GM12878 (cell line): ENCODE results near the gene MT1E. TPM values are rescaled to one million over a fixed set of nuclear protein-coding genes. Genes with fewer than 3 reads are reported as not detected.

Source experiments
- CHD1 ChIP-seq: IDR thresholded peaks from 2 replicates; pipeline ENCODE4 v1.6.1; 2012; ENCODE audit warnings: low read depth, low read length, improper control_type of control experiment
- CTCF ChIP-seq, 3 experiments: IDR thresholded peaks in 2 of 3; conservative IDR thresholded peaks in 1 of 3; 2 replicates each; pipeline ENCODE4 v1.5.1; 2011; ENCODE audit warnings: low read depth in 3 of 3, low read length in 3 of 3, mild to moderate bottlenecking in 3 of 3, control low read depth in 2 of 3, moderate library complexity in 2 of 3, inconsistent platforms in 1 of 3, mixed read lengths in 1 of 3; ENCODE audit not compliant: control insufficient read depth in 2 of 3, insufficient read depth in 1 of 3; ENCODE audit errors: extremely low read depth in 1 of 3
- E2F4 ChIP-seq: IDR thresholded peaks from 2 replicates; pipeline ENCODE4 v1.6.1; 2012; ENCODE audit warnings: low read depth, low read length, improper control_type of control experiment
- GATAD2B ChIP-seq: fragments of 450-650 bp; conservative IDR thresholded peaks from 2 replicates; pipeline ENCODE4 v1.6.1; 2017; ENCODE audit warnings: low read depth, mild to moderate bottlenecking, moderate library complexity
- HDAC6 ChIP-seq: fragments of 200-600 bp; sonication (generic); IDR thresholded peaks from one replicate; pipeline ENCODE4 v1.8.0; 2017; ENCODE audit warnings: antibody characterized with exemption; ENCODE audit not compliant: unreplicated experiment
- IKZF1 ChIP-seq: fragments of 450-650 bp; conservative IDR thresholded peaks from 2 replicates; pipeline ENCODE4 v1.6.1; 2017; ENCODE audit warnings: antibody characterized with exemption, mild to moderate bottlenecking
- IRF4 ChIP-seq: IDR thresholded peaks from 2 replicates; pipeline ENCODE4 v1.6.1; 2011; ENCODE audit warnings: low read depth, low read length
- PAX5 ChIP-seq: IDR thresholded peaks from 2 replicates; pipeline ENCODE4 v1.6.1; 2011; ENCODE audit warnings: low read depth, low read length, borderline replicate concordance
- PBX3 ChIP-seq: IDR thresholded peaks from 2 replicates; pipeline ENCODE4 v1.6.1; 2011; ENCODE audit warnings: mild to moderate bottlenecking, low read depth, low read length, moderate library complexity; ENCODE audit not compliant: insufficient replicate concordance
- PKNOX1 ChIP-seq: fragments of 450-650 bp; IDR thresholded peaks from 2 replicates; pipeline ENCODE4 v1.6.1; 2016; ENCODE audit warnings: mild to moderate bottlenecking
- POLR2AphosphoS5 ChIP-seq: IDR thresholded peaks from 2 replicates; pipeline ENCODE4 v1.6.1; 2011; ENCODE audit warnings: mild to moderate bottlenecking, low read length, inconsistent platforms
- RAD51 ChIP-seq: fragments of 450-650 bp; IDR thresholded peaks from 2 replicates; pipeline ENCODE4 v1.6.1; 2016; ENCODE audit warnings: moderate library complexity, mild to moderate bottlenecking, inconsistent platforms
- RB1 ChIP-seq: fragments of 450-650 bp; formaldehyde crosslinking; IDR thresholded peaks from 2 replicates; pipeline ENCODE4 v1.6.1; 2017; ENCODE audit warnings: mild to moderate bottlenecking, borderline replicate concordance
- SKIL ChIP-seq: fragments of 450-650 bp; IDR thresholded peaks from 2 replicates; pipeline ENCODE4 v1.6.1; 2017; ENCODE audit warnings: mild to moderate bottlenecking, low read depth, inconsistent platforms; ENCODE audit not compliant: poor library complexity, severe bottlenecking
- SRF ChIP-seq, 2 experiments: IDR thresholded peaks; 2 replicates each; pipeline ENCODE4 v1.6.1; 2011; ENCODE audit warnings: low read depth in 2 of 2, low read length in 2 of 2, mild to moderate bottlenecking in 1 of 2, moderate library complexity in 1 of 2
- STAT1 ChIP-seq: fragments of 450-650 bp; conservative IDR thresholded peaks from 2 replicates; pipeline ENCODE4 v1.6.1; 2014; ENCODE audit warnings: antibody characterized with exemption, mild to moderate bottlenecking
- TBL1XR1 ChIP-seq: IDR thresholded peaks from 2 replicates; pipeline ENCODE4 v1.6.1; 2012; ENCODE audit warnings: low read depth, low read length, improper control_type of control experiment
- TCF3 ChIP-seq: IDR thresholded peaks from 2 replicates; pipeline ENCODE4 v1.6.1; 2012; ENCODE audit warnings: low read depth, mild to moderate bottlenecking, low read length, borderline replicate concordance; ENCODE audit not compliant: insufficient read depth
- ZNF24 ChIP-seq: fragments of 450-650 bp; IDR thresholded peaks from 2 replicates; pipeline ENCODE4 v1.6.1; 2017; ENCODE audit warnings: antibody characterized with exemption, mild to moderate bottlenecking
- ZNF384 ChIP-seq: IDR thresholded peaks from 2 replicates; pipeline ENCODE4 v1.6.1; 2012; ENCODE audit warnings: low read depth, mild to moderate bottlenecking, low read length, improper control_type of control experiment, borderline replicate concordance
- ZZZ3 ChIP-seq: IDR thresholded peaks from 2 replicates; pipeline ENCODE4 v1.6.1; 2011; ENCODE audit warnings: low read depth; ENCODE audit not compliant: control insufficient read depth, insufficient read length
- polyA plus RNA-seq, 11 experiments: library from polyadenylated mRNA; depleted of rRNA in 4 of 11; unstranded in 6 of 11; stranded (reverse) in 5 of 11; fragments of >200 nt; fragmentation: Nextera tagmentation in 4 of 11; fragmentation: Illumina TruSeq in 1 of 11; extraction: Ambion mirVana in 4 of 11; extraction: Trizol in 1 of 11; gene quantifications; 1 replicate in 1 of 11; 2 replicates in 10 of 11; pipeline versions ENCODE4 v1.2.1 to v1.2.3, GENCODE V29; 2011 to 2016; ENCODE audit warnings: inconsistent platforms in 2 of 11, missing spikeins in 2 of 11, low read depth in 1 of 11
- total RNA-seq, 4 experiments: library from RNA; depleted of rRNA in 3 of 4; stranded (reverse); fragments of >200 nt in 3 of 4; fragmentation: Illumina TruSeq in 1 of 4; extraction: Trizol in 1 of 4; gene quantifications; 2 replicates each; pipeline versions ENCODE4 v1.2.1 to v1.2.3, GENCODE V29; 2013 to 2021

MT1E gene
- total and polyA plus RNA-seq, 10 of the 15 experiments (the other 5 are each of a cell fraction or from before 2014, with no cell fraction given) = 5.8 to 22.3 (median 16.5) TPM

- no peak for TF ChIP-seq CHD1
- peak; percentile 79 for TF ChIP-seq GATAD2B
- TF ChIP-seq SKIL = no peak
- TF ChIP-seq HDAC6 = no peak
- TF ChIP-seq CTCF (IDR thresholded peaks at IDR 0.05 in 2 of 3, conservative IDR thresholded peaks at IDR 0.05 in 1 of 3; ENCODE audit: control insufficient read depth in 2 of 3, extremely low read depth in 1 of 3, insufficient read depth in 1 of 3, low read depth in 3 of 3, low read length in 3 of 3) = no peak
- no peak for TF ChIP-seq PBX3
- peak; percentile 82 for TF ChIP-seq IKZF1
- no peak for TF ChIP-seq PKNOX1
- no peak for TF ChIP-seq SRF (IDR thresholded peaks at IDR 0.05; ENCODE audit: low read depth in 2 of 2, low read length in 2 of 2)
- TF ChIP-seq POLR2AphosphoS5 = peak; percentile 78
- TF ChIP-seq ZZZ3 = no peak
- TF ChIP-seq TBL1XR1 = 0 out of 2 replicates have a peak, but pooled peaks have one; percentile 30
- no peak for TF ChIP-seq IRF4
- no peak for TF ChIP-seq STAT1
- TF ChIP-seq TCF3 = 0 out of 2 replicates have a peak, but pooled peaks have one; percentile 18
- TF ChIP-seq ZNF24 = peak; percentile 63
- no peak for TF ChIP-seq RAD51
- TF ChIP-seq RB1 = peak; percentile 60
- no peak for TF ChIP-seq PAX5
- TF ChIP-seq ZNF384 = no peak
- peak; percentile 71; the same call in 1 of the 2 replicates for TF ChIP-seq E2F4
These were observed 17.3 kb upstream of the MT1E start, which contains the start of gene MT2A (continued) for GRCh38 chr16:56608043-56608875.
